ENCODE measurements around the gene GALR1.
"Not testable (repeated sequence)": the region's sequence is repeated elsewhere in the genome, so short reads cannot be mapped to it uniquely, and the experiment has no call there.

Gene GALR1

GRCh38 chr18:77249569-77250500 lies at the start of gene GALR1:
Gene GALR1, plus strand, starts transcription at chr18:77249848. Its CDS starts 701 bp downstream, at chr18:77250549.
- DNase-seq, result no peak

GRCh38 chr18:77201506-77201905 lies 48.1 kb upstream of the GALR1 start:
- peak; percentile 55 for DNase-seq

- no peak for DNase-seq
These were observed 47.3 kb upstream of the GALR1 start for GRCh38 chr18:77202329-77202728.

GRCh38 chr18:77203071-77203470 lies 46.6 kb upstream of the GALR1 start:
- DNase-seq, result no peak

- DNase-seq, result no peak
These were observed 45.8 kb upstream of the GALR1 start for GRCh38 chr18:77203851-77204250.

- no peak for DNase-seq
These were observed 43.9 kb upstream of the GALR1 start for GRCh38 chr18:77205769-77206168.

- peak; percentile 87 for DNase-seq
These were observed 42.8 kb upstream of the GALR1 start for GRCh38 chr18:77206676-77207374.

GRCh38 chr18:77207540-77207939 lies 42.1 kb upstream of the GALR1 start:
- DNase-seq, result peak; percentile 88

- peak; percentile 37 for DNase-seq
These were observed 40.7 kb upstream of the GALR1 start for GRCh38 chr18:77208964-77209363.

GRCh38 chr18:77209587-77209986 lies 40.1 kb upstream of the GALR1 start:
- peak; percentile 62 for DNase-seq

- DNase-seq, result no peak
These were observed 39.4 kb upstream of the GALR1 start for GRCh38 chr18:77210249-77210648.

GRCh38 chr18:77218642-77219041 lies 31.0 kb upstream of the GALR1 start:
- no peak for DNase-seq

- DNase-seq, result no peak
These were observed 28.9 kb upstream of the GALR1 start for GRCh38 chr18:77220726-77221125.

GRCh38 chr18:77222464-77222863 lies 27.2 kb upstream of the GALR1 start:
- DNase-seq, result no peak

- DNase-seq, result no peak
These were observed 26.4 kb upstream of the GALR1 start for GRCh38 chr18:77223221-77223639.

GRCh38 chr18:77223653-77224052 lies 26.0 kb upstream of the GALR1 start:
- peak; percentile 80 for DNase-seq

GRCh38 chr18:77230645-77231044 lies 19.0 kb upstream of the GALR1 start:
- no peak for DNase-seq

- no peak for DNase-seq
These were observed 14.9 kb upstream of the GALR1 start for GRCh38 chr18:77234504-77235365.

- not testable (repeated sequence) for DNase-seq
These were observed 10.4 kb upstream of the GALR1 start for GRCh38 chr18:77239285-77239684.

GRCh38 chr18:77248873-77249568 lies 627 bp upstream of the GALR1 start:
- DNase-seq, result no peak

GRCh38 chr18:77250501-77250925 lies 865 bp downstream of the GALR1 start:
- no peak for DNase-seq

Data from HCEC 1CT (cell line).